NOMO-1 treated with dmso at 0.1 percent for 144 hours (cell line): ENCODE results near the gene AZGP1.
"Not testable (repeated sequence)": the region's sequence is repeated elsewhere in the genome, so short reads cannot be mapped to it uniquely, and the experiment has no call there.

Source experiments
- DNase-seq: peaks from one replicate; lab custom pipeline; 2025; ENCODE audit not compliant: unreplicated experiment; lab: John Stamatoyannopoulos, UW

The AZGP1 gene

DNA sequence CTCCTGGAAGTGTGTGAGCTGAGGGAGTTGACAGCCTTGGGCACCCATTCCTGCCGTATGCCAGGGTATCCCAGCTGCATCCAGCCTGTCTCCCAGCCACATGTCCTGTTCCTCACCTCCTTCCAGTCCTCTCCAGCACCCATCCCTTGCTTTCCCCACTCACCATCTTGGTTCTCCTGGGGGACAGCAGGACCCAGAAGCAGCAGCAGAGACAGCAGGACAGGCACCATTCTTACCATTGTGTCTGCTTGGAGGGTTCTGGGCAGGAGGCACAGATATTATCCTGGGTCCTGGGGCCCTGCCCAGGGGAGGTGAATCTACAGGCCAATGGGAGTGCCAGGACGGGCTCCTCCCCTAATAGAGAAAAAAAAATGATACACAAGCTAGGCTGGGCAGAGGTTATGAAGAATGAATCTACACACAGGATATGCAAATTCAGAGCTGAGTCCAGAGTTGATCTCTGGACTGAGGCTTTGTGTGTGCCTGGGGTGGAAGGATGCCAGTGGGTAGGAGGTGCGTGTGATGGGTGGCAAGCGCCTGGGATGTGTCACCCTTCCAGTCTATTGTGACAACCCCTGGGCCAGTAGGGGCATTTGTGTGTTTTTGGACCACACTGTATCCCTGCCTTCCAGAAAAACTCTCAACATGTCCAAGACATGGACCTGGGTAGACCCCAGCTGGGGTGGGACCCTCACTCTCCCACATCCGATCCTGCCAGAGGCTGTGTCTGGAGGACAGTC, at the start of gene AZGP1:
TSS of gene AZGP1 (minus strand) at position 250 of the 740 bp plus-strand sequence. CDS start at position 239, 11 bp downstream.
- DNase-seq: no peak

DNA sequence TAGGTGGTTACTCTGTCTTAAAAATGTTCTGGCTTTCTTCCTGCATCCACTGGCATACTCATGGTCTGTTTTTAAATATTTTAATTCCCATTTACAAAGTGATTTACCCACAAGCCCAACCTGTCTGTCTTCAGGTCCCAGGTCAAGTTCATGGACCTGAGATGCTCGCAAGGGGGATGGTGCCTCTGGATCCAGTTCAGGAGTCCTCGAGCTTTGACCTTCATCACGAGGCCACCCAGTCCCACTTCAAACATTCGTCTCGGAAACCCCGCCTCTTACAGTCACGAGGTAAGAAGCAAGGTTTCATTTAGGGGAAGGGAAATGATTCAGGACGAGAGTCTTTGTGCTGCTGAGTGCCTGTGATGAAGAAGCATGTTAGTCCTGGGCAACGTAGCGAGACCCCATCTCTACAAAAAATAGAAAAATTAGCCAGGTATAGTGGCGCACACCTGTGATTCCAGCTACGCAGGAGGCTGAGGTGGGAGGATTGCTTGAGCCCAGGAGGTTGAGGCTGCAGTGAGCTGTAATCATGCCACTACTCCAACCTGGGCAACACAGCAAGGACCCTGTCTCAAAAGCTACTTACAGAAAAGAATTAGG, 48.3 kb upstream of the AZGP1 start:
- no peak for DNase-seq

DNA sequence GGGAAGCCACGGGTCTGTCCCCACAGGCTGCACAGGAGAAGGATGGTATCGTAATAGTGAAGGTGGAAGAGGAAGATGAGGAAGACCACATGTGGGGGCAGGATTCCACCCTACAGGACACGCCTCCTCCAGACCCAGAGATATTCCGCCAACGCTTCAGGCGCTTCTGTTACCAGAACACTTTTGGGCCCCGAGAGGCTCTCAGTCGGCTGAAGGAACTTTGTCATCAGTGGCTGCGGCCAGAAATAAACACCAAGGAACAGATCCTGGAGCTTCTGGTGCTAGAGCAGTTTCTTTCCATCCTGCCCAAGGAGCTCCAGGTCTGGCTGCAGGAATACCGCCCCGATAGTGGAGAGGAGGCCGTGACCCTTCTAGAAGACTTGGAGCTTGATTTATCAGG, 47.7 kb upstream of the AZGP1 start:
- no peak for DNase-seq

- DNase-seq: peak; percentile 25
Measured at GRCh38 chr7:100022621-100023020, 46.8 kb upstream of the AZGP1 start.

DNA sequence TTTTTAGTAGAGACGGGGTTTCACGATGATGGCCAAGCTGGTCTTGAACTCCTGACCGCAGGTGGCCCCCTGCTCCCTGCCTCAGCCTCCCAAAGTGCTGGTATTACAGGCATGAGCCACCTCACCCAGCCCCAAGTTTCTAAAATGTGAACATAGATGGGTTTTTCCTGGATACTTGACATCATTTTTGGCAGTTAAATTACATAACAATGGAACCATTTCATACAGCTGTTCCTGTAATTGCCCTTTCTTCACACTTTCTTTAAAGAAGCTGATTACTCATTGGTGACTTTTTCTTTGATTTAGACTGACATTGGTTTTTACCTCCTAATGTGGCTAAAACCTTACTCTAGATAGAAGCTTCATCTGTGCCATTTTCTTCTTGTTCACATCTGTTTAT, 45.5 kb upstream of the AZGP1 start:
- peak; percentile 46 for DNase-seq

DNA sequence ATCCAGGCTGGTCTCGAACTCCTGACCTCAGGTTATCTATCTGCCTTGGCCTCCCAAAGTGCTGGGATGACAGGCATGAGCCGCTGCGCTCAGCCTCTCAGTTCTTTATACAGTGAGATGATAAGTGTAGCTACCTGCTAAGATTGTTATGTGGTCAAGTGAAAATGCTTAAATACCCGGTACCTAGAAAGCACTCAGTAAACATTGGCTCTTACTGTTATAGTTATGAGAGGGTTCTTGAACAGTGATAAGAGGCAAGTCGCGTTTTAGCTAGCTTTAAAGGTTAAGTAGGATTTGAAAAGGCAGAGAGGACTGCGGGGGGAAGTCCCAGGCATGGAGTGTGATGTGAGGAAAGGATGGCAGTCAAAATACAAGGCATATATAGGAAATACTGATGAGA, 44.1 kb upstream of the AZGP1 start:
- DNase-seq: no peak

DNA sequence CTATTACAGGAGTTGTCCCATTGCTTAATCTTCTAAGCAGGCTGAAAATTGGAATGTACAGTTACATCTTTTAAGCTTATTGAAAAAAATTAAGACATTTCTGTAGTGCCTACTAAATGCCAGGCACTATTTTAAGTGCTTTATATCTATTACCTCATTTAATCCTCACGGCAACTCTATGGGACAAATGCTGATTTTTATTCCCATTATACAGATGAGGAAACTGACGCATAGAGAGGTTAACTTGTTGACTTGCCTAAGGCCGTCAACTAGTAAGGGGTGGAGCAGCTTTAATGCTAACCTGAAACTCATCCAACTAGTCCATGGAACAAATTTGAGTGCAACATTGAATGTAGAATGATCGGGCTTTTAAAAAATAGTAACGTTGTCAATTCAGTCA, 42.0 kb upstream of the AZGP1 start:
- DNase-seq: no peak

DNA sequence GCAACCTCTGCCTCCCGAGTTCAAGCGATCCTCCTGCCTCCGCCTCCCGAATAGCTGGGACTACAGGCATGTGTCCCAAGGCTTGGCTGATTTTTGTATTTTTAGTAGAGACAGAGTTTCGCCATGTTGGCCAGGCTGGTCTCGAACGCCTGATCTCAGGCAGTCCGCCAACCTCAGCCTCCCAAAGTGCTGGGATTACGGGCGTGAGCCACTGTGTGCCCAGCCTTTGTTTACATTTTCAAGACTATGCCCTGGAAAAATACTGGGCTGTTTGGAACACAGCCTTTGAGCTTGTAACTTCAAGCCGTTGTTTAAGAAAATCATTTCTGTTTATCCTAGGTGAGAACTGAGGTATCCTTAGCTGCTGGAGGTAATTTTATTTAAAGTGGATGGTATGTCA, 41.5 kb upstream of the AZGP1 start:
- DNase-seq: no peak

- DNase-seq: no peak
Measured at GRCh38 chr7:100016215-100016901, 40.5 kb upstream of the AZGP1 start.

GRCh38 chr7:100015232-100016214, 39.7 kb upstream of the AZGP1 start, which contains the start of gene ZKSCAN1:
TSS of gene ZKSCAN1 (plus strand) at chr7:100015596. CDS start at chr7:100023507, 7,911 bp downstream.
- DNase-seq: peak; percentile 88

DNA sequence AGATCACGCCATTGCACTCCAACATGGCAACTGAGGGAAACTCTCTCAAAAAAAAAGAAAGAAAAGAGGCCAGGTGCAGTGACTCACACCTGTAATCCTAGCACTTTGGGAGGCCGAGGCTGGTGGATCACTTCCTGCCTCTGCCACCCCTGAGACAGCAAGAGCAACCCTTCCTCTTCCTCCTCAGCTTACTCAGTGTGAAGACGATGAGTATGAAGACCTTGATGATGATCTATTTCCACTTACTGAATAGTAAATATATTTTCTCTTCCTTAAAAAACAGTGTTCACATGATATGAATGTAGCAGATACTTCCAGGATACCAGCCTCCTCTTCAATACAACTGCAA, 37.5 kb upstream of the AZGP1 start:
- no peak for DNase-seq

- DNase-seq: peak; percentile 69
Measured at GRCh38 chr7:100012385-100013327, 36.8 kb upstream of the AZGP1 start.

GRCh38 chr7:100011516-100011915, 35.7 kb upstream of the AZGP1 start:
- DNase-seq: no peak

GRCh38 chr7:100010901-100011300, 35.1 kb upstream of the AZGP1 start:
- no peak for DNase-seq

GRCh38 chr7:100009952-100010351, 34.1 kb upstream of the AZGP1 start:
- DNase-seq: not testable (repeated sequence)

GRCh38 chr7:100008525-100008924, 32.7 kb upstream of the AZGP1 start:
- DNase-seq: no peak

GRCh38 chr7:100007887-100008286, 32.1 kb upstream of the AZGP1 start:
- no peak for DNase-seq

DNA sequence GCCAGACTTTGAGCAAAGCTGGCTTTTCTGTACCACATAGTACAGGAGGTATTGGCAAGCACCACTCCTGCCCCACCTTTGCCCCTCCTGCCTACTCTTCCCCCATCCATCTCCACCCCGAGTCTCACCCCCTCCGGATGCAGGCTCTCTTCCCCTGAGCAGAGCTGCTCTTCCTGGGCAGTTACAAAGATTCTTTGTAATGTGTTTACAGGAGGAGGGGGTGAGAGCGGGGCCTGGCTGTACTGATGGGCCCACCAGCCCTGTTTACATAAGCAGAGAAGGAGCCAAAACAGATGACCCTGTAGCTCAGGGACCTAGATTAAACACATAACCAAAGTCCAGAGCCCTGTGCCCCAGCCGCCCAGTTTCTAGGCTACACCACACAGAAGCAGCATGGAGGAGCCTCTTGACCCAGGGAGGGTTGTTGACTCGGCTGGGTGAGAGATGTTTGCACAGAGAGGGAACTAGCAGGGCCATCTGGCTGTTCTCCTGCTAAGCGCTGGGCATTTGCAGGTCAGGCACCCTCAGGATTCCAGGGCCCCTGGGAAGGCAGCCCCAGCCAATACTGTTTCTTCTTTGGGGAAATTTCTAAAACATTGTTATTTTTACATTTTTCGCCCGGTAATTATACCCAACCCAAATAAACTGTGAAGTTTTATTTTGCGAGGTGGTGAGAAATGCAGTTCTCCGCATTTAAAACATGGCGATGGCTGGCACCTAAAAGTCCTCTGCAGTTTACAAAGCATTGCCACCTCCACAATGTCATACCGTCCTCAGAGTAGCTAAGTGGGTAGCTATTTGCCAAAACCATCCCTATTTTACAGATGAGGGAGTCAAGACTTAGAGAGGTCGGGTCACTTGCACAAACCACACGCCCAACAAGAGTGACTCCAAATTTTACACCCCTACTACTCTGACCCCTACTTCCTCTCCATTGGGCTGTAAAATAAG, 28.2 kb upstream of the AZGP1 start:
- no peak for DNase-seq

DNA sequence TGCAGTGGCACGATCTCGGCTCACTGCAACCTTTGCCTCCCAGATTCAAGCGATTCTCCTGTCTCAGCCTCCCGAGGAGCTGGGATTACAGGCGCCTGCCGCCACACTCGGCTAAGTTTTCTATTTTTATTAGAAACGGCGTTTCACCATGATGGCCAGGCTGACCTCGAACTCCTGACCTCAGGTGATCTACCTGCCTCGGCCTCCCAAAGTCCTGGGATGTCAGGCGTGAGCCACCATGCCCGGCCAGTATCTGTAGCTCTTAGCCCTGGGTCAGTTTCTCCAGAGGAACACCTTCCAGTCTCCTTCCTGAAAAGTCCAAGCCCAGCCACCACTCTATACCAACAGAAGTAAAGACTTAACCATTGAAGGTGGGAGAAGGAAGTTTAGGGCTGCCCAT, 24.4 kb upstream of the AZGP1 start:
- DNase-seq: no peak
